GM12878 (cell line): Measurements from ENCODE around the gene CHMP4B. TPM values are rescaled to one million over a fixed set of nuclear protein-coding genes. Genes with fewer than 3 reads are reported as not detected.
"Not testable (repeated sequence)": the region's sequence is repeated elsewhere in the genome, so short reads cannot be mapped to it uniquely, and the experiment has no call there.

ENCODE experiments used
- ATAC-seq: fragments of 200-7000 bp; cut with Tn5 transposase; 3 replicates; pipeline ENCODE4 v1.9.1; 2020; ENCODE audit warnings: mild to moderate bottlenecking, moderate library complexity
- BruUV-seq: library from RNA; stranded (reverse); fragments of 400-500 nt; replicated peaks from 2 replicates; lab custom pipeline; 2021; lab: Mats Ljungman, UMichigan
- CTCF ChIA-PET: fragments of 300-600 bp; sonication (Branson Sonifier 250); formaldehyde crosslinking; extraction: SDS; loops from one replicate; lab custom pipeline; 2021; ENCODE audit warnings: inconsistent platforms; lab: Yijun Ruan, JAX
- POLR2A ChIA-PET: fragments of 350-600 bp; formaldehyde crosslinking; extraction: SDS; loops from one replicate; lab custom pipeline; 2021; ENCODE audit warnings: inconsistent platforms; lab: Charles Lee
- RAD21 ChIA-PET: fragments of 300-600 bp; sonication (Branson Sonifier 250); formaldehyde crosslinking; loops from one replicate; lab custom pipeline; 2023; ENCODE audit warnings: antibody characterized with exemption; ENCODE audit not compliant: unreplicated experiment; lab: Charles Lee
- SMC1A ChIA-PET: fragments of 300-600 bp; sonication (Branson Sonifier 250); formaldehyde crosslinking; loops from one replicate; lab custom pipeline; 2023; ENCODE audit not compliant: unreplicated experiment, uncharacterized antibody; lab: Charles Lee
- DNase-seq: peaks from one replicate; pipeline ENCODE4 v3.0.0-alpha.2; 2011; ENCODE audit warnings: low read depth, low spot score
- FAIRE-seq: peaks from 3 replicates; lab custom pipeline; 2011; peaks lifted over from hg19 to GRCh38; lab: Jason Lieb, UNC
- H2AFZ ChIP-seq: 2 replicates; pipeline ENCODE4 v1.6.0; 2011; ENCODE audit warnings: low read depth, low read length, control low read depth; ENCODE audit not compliant: control insufficient read depth
- H3K27ac ChIP-seq: 2 replicates; pipeline ENCODE4 v1.5.1; 2011; ENCODE audit warnings: control low read depth; ENCODE audit not compliant: control insufficient read depth, insufficient read depth
- H3K27me3 ChIP-seq, 2 experiments: replicated peaks in 1 of 2; 2 replicates each; pipeline versions ENCODE4 v1.6.0 to v1.6.1; 2011; ENCODE audit warnings: low read length in 1 of 2; ENCODE audit not compliant: control insufficient read depth in 2 of 2, insufficient read depth in 2 of 2
- H3K36me3 ChIP-seq, 2 experiments: 2 replicates each; pipeline ENCODE4 v1.5.1; 2011; ENCODE audit warnings: low read length in 1 of 2; ENCODE audit not compliant: control insufficient read depth in 2 of 2, insufficient read depth in 2 of 2
- H3K4me1 ChIP-seq: 2 replicates; pipeline ENCODE4 v1.6.1; 2011; ENCODE audit warnings: mild to moderate bottlenecking, low read length, moderate library complexity, mixed read lengths; ENCODE audit not compliant: control insufficient read depth, insufficient read depth
- H3K4me2 ChIP-seq: 2 replicates; pipeline ENCODE4 v1.6.0; 2011; ENCODE audit warnings: control low read depth; ENCODE audit not compliant: control insufficient read depth, insufficient read depth
- H3K4me3 ChIP-seq: fragments of 200-600 bp; sonication (generic); 2 replicates; pipeline ENCODE4 v1.5.1; 2016
- H3K79me2 ChIP-seq: 2 replicates; pipeline ENCODE4 v1.6.0; 2011; ENCODE audit warnings: low read length; ENCODE audit not compliant: control insufficient read depth, insufficient read depth
- H3K9ac ChIP-seq: 2 replicates; pipeline ENCODE4 v1.8.0; 2011; ENCODE audit warnings: low read length, control low read depth, mixed read lengths; ENCODE audit not compliant: control insufficient read depth, insufficient read depth
- H3K9me3 ChIP-seq: replicated peaks from 3 replicates; pipeline ENCODE4 v1.5.1; 2011; ENCODE audit warnings: mild to moderate bottlenecking, low read length; ENCODE audit not compliant: control insufficient read depth, insufficient read depth
- H4K20me1 ChIP-seq: 2 replicates; pipeline ENCODE4 v1.6.0; 2011; ENCODE audit not compliant: control insufficient read depth, insufficient read depth
- SIX5 ChIP-seq: IDR thresholded peaks from 2 replicates; pipeline ENCODE4 v1.6.1; 2011; ENCODE audit warnings: mild to moderate bottlenecking, low read depth, low read length, moderate library complexity; ENCODE audit not compliant: severe bottlenecking
- WGBS: methylation state at CpG from one replicate; pipeline ENCODE4 v1.1.6; 2016; ENCODE audit warnings: low lambda C conversion rate; ENCODE audit not compliant: insufficient replicate concordance, insufficient coverage; ENCODE audit errors: missing lambda C conversion rate; 5-methylcytosine and 5-hydroxymethylcytosine counted together
- in situ Hi-C: fragments of 300-500 bp; cut with MboI; formaldehyde crosslinking; loops from 9 replicates; pipeline ENCODE4 v1.14.3; 2018; ENCODE audit warnings: mixed read lengths
- intact Hi-C: fragments of 100-400 bp; cut with micrococcal nuclease; formaldehyde crosslinking; loops from one replicate; pipeline ENCODE4 v1.14.2; 2022; ENCODE audit not compliant: unreplicated experiment
- polyA plus RNA-seq, 11 experiments: library from polyadenylated mRNA; depleted of rRNA in 4 of 11; unstranded in 6 of 11; stranded (reverse) in 5 of 11; fragments of >200 nt; fragmentation: Nextera tagmentation in 4 of 11; fragmentation: Illumina TruSeq in 1 of 11; extraction: Ambion mirVana in 4 of 11; extraction: Trizol in 1 of 11; gene quantifications; 1 replicate in 1 of 11; 2 replicates in 10 of 11; pipeline versions ENCODE4 v1.2.1 to v1.2.3, GENCODE V29; 2011 to 2016; ENCODE audit warnings: inconsistent platforms in 2 of 11, missing spikeins in 2 of 11, low read depth in 1 of 11
- total RNA-seq, 4 experiments: library from RNA; depleted of rRNA in 3 of 4; stranded (reverse); fragments of >200 nt in 3 of 4; fragmentation: Illumina TruSeq in 1 of 4; extraction: Trizol in 1 of 4; gene quantifications; 2 replicates each; pipeline versions ENCODE4 v1.2.1 to v1.2.3, GENCODE V29; 2013 to 2021

CHMP4B gene
- total and polyA plus RNA-seq, 10 of the 15 experiments (the other 5 are each of a cell fraction or from before 2014, with no cell fraction given), result 4.2 to 118 (median 49.6) TPM

- no peak for TF ChIP-seq SIX5
These were observed 19.1 kb upstream of the CHMP4B start (continued) for GRCh38 chr20:33791959-33792597.

DNA sequence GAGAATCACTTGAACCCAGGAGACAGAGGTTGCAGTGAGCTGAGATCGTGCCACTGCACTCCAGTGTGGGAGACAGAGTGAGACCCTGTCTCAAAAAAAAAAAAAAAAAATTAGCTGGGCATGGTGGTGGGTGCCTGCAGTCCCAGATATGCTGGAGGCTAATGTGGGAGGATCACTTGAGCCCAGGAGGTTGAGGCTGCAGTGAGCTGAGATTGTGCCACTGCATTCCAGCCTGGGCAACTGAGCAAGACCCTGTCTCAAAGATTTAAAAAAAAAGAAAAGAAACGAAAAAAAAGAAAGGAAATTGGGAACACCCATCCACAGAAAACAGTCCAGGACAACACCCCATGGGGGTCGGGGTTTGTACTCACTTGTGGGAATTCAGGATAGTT is 18.6 kb upstream of the CHMP4B start:
- POLR2A ChIA-PET, H3K27me3 ChIP-seq, H3K27ac ChIP-seq, H3K9ac ChIP-seq, H3K9me3 ChIP-seq, H3K36me3 ChIP-seq, DNase-seq, in situ Hi-C loops, BruUV-seq, H3K4me1 ChIP-seq, H2AFZ ChIP-seq, H4K20me1 ChIP-seq, FAIRE-seq, H3K4me3 ChIP-seq, ATAC-seq, H3K79me2 ChIP-seq, H3K4me2 ChIP-seq: not testable (repeated sequence)
- CTCF ChIA-PET, result interaction anchor here (0.6 to 4.1 kb wide), 22 partner anchors 8 to 337 kb away, joined by 3 to 19 read pairs (median 6); partner anchors contain the start of gene CHMP4B
- intact Hi-C loops, result loop anchor here (1.0 to 5.0 kb wide), 2 partner anchors 70 to 335 kb away; no protein-coding TSS in a partner anchor
- SMC1A ChIA-PET, result interaction anchor here (0.6 to 1.6 kb wide), 5 partner anchors 11 to 230 kb away, joined by 3 to 5 read pairs (median 3); no protein-coding TSS in a partner anchor
- 59% methylated on average over 3 of the region's 3 CpGs for WGBS
- RAD21 ChIA-PET, result interaction anchor here (0.9 to 2.0 kb wide), 3 partner anchors 19 to 122 kb away, joined by 3 to 5 read pairs (median 4); partner anchors contain the start of gene CHMP4B
